Astrocyte (in vitro differentiated cells and primary cell): ENCODE data around the gene AMN. TPM values are rescaled to one million over a fixed set of nuclear protein-coding genes. Genes with fewer than 3 reads are reported as not detected.
"Not testable (repeated sequence)": the region's sequence is repeated elsewhere in the genome, so short reads cannot be mapped to it uniquely, and the experiment has no call there.

Source experiments
- DNase-seq: peaks from one replicate; pipeline ENCODE4 v3.0.0-alpha.2; 2010; ENCODE audit warnings: low read depth
- FAIRE-seq: peaks from 2 replicates; lab custom pipeline; 2011; peaks lifted over from hg19 to GRCh38; lab: Jason Lieb, UNC
- H2AFZ ChIP-seq: 2 replicates; pipeline ENCODE4 v1.6.0; 2012; ENCODE audit warnings: low read depth, low read length, inconsistent platforms
- H3K27ac ChIP-seq: 2 replicates; pipeline ENCODE4 v1.5.1; 2011; ENCODE audit warnings: low read depth, low read length, inconsistent platforms
- H3K27me3 ChIP-seq: 2 replicates; pipeline ENCODE4 v1.6.0; 2011; ENCODE audit warnings: low read length, inconsistent platforms; ENCODE audit not compliant: insufficient read depth
- H3K36me3 ChIP-seq: 2 replicates; pipeline ENCODE4 v1.5.1; 2011; ENCODE audit warnings: low read length, inconsistent platforms; ENCODE audit not compliant: insufficient read depth
- H3K4me1 ChIP-seq: 2 replicates; pipeline ENCODE4 v1.5.1; 2011; ENCODE audit warnings: low read length, inconsistent platforms; ENCODE audit not compliant: insufficient read depth
- H3K4me2 ChIP-seq: 2 replicates; pipeline ENCODE4 v1.6.0; 2012; ENCODE audit warnings: low read length, inconsistent platforms
- H3K4me3 ChIP-seq: 2 replicates; pipeline ENCODE4 v1.5.1; 2011; ENCODE audit warnings: low read depth, mild to moderate bottlenecking, low read length, inconsistent platforms; ENCODE audit not compliant: insufficient read depth
- H3K79me2 ChIP-seq: 2 replicates; pipeline ENCODE4 v1.6.0; 2012; ENCODE audit warnings: mild to moderate bottlenecking, low read length, inconsistent platforms; ENCODE audit not compliant: insufficient read depth
- H3K9ac ChIP-seq: 2 replicates; pipeline ENCODE4 v1.6.0; 2012; ENCODE audit warnings: mild to moderate bottlenecking, low read length, inconsistent platforms
- H3K9me3 ChIP-seq: 2 replicates; pipeline ENCODE4 v1.5.1; 2012; ENCODE audit warnings: low read depth, mild to moderate bottlenecking, low read length, inconsistent platforms; ENCODE audit not compliant: insufficient read depth
- H4K20me1 ChIP-seq: 2 replicates; pipeline ENCODE4 v1.6.0; 2012; ENCODE audit warnings: low read length, inconsistent platforms; ENCODE audit not compliant: insufficient read depth
- H3K27ac Mint-ChIP-seq: one replicate; pipeline ENCODE4 v1.8.0; 2021; ENCODE audit warnings: mild to moderate bottlenecking, mixed read lengths; ENCODE audit not compliant: unreplicated experiment
- H3K27me3 Mint-ChIP-seq: one replicate; pipeline ENCODE4 v1.8.0; 2021; ENCODE audit warnings: low read depth, mixed read lengths; ENCODE audit not compliant: unreplicated experiment
- H3K36me3 Mint-ChIP-seq: one replicate; pipeline ENCODE4 v1.8.0; 2021; ENCODE audit warnings: low read depth, mixed read lengths; ENCODE audit not compliant: unreplicated experiment
- H3K4me1 Mint-ChIP-seq: one replicate; pipeline ENCODE4 v1.8.0; 2021; ENCODE audit warnings: low read depth, mixed read lengths; ENCODE audit not compliant: unreplicated experiment
- H3K4me3 Mint-ChIP-seq: one replicate; pipeline ENCODE4 v1.8.0; 2021; ENCODE audit warnings: mild to moderate bottlenecking, moderate library complexity, mixed read lengths; ENCODE audit not compliant: unreplicated experiment
- H3K9me3 Mint-ChIP-seq: one replicate; pipeline ENCODE4 v1.8.0; 2021; ENCODE audit warnings: mild to moderate bottlenecking, mixed read lengths; ENCODE audit not compliant: unreplicated experiment
- EZH2 ChIP-seq: IDR thresholded peaks from 2 replicates; pipeline ENCODE4 v1.6.1; 2012; ENCODE audit warnings: mild to moderate bottlenecking, low read length, inconsistent platforms; ENCODE audit not compliant: insufficient read depth
- total RNA-seq: library from RNA; stranded (reverse); gene quantifications from 2 replicates; pipeline ENCODE4 v1.2.1, GENCODE V29; 2021
- TF ChIP-seq, protein P1 (sequence below): IDR thresholded peaks from 2 replicates; pipeline ENCODE4 v1.5.1; 2011; ENCODE audit warnings: low read depth, mild to moderate bottlenecking, inconsistent platforms, low read length, moderate library complexity; ENCODE audit not compliant: insufficient read depth

AMN gene
- total RNA-seq, 1 donor from 2014 or later: 2.0 TPM

DNA sequence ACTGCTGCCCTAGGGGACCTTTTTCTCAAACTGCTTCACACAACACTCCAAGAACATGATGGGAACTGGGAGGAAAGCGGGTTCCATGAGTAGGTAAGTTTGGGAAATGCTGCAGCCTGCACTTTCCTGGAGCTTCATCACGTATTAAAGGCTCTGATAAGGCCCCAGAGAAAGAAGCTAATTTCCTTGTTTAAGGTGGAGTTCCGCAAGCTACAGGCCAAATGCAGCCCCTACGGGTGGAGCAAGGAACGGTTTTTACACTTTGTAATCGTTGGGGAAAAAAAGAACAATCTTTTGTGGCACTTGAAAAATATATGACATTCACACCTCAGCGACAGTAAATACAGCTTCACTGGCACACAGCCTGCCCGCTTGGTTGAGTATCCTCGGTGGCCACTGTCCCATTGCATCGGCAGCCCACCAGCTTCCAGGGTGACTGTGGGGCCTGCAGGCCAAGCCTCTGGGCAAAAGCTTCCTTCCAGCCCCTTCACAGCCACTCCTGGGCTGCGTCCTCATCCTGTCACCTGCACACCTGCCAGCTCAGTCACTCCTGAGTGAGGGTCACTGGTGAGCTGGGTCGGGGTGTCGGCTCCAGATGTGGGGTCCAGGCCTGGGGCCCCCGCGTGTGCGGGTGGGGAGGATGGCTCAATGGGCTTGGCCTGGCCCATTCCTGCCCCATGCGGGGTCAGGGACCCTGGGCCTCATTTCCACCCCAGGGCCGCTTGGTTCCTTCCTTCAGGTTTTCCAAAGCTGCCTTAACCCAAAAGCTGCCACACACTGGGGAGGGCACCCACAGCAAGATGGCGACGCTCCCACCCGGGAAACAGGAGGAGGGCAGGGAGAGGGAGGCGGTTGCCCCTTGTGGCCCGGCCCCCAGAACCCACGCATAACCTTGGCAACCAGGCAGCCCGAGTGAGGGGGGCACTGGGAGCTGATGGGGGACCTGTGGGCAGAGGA, 2.4 kb downstream of the AMN start:
- no peak overlapping the region for H3K9ac ChIP-seq
- no peak for FAIRE-seq
- no peaks in the 10 kb centered on the region for H3K9me3 Mint-ChIP-seq

DNA sequence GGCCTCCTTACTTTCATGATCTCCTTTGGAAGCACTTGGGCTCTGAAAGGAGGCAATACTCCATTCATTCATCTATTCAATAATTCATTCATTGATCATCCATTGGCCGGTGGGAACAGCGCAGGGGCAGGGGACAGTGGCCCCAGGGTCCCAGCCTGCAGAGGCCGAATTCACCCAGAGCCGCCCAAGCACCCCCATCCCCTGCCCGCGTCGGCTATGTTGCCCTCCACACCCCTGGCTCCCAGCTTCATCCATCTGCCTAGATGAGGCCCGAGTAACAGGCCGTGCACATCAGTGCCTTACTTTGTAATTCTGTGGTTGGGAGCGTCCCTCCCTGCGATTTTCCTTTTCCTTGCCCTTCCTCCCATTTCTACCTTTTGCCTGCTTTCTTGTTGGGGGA, 3.2 kb downstream of the AMN start:
- H3K27ac Mint-ChIP-seq: no peak overlapping the region
- H3K4me1 ChIP-seq: peaks cover 20% of the 10 kb centered on the region
- no peaks in the 10 kb centered on the region for H3K79me2 ChIP-seq
- no peak for FAIRE-seq
- no peak overlapping the region for H3K9ac ChIP-seq
- H3K4me3 ChIP-seq: no peak overlapping the region
- no peak overlapping the region for H3K27ac ChIP-seq
- H3K9me3 ChIP-seq: no peaks in the 10 kb centered on the region
- H3K4me1 Mint-ChIP-seq: no peaks in the 10 kb centered on the region
- no peaks in the 10 kb centered on the region for H3K36me3 Mint-ChIP-seq
- H2AFZ ChIP-seq: no peak overlapping the region
- no peak overlapping the region for H3K4me3 Mint-ChIP-seq
- H3K27me3 Mint-ChIP-seq: peaks cover 22% of the 10 kb centered on the region
- H3K4me2 ChIP-seq: no peak overlapping the region
- H4K20me1 ChIP-seq: peaks cover 10% of the 10 kb centered on the region
- peaks cover 60% of the 10 kb centered on the region for H3K27me3 ChIP-seq
- H3K9me3 Mint-ChIP-seq: no peaks in the 10 kb centered on the region
- H3K36me3 ChIP-seq: no peaks in the 10 kb centered on the region
- no peak for DNase-seq
- TF ChIP-seq EZH2: no peak
- TF ChIP-seq, protein P1, sequence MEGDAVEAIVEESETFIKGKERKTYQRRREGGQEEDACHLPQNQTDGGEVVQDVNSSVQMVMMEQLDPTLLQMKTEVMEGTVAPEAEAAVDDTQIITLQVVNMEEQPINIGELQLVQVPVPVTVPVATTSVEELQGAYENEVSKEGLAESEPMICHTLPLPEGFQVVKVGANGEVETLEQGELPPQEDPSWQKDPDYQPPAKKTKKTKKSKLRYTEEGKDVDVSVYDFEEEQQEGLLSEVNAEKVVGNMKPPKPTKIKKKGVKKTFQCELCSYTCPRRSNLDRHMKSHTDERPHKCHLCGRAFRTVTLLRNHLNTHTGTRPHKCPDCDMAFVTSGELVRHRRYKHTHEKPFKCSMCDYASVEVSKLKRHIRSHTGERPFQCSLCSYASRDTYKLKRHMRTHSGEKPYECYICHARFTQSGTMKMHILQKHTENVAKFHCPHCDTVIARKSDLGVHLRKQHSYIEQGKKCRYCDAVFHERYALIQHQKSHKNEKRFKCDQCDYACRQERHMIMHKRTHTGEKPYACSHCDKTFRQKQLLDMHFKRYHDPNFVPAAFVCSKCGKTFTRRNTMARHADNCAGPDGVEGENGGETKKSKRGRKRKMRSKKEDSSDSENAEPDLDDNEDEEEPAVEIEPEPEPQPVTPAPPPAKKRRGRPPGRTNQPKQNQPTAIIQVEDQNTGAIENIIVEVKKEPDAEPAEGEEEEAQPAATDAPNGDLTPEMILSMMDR: no peak

More for the DNA sequence above, 2.4 kb downstream of the AMN start:
- Mint-ChIP-seq H3K4me3 (no peak overlapping the region), H3K36me3 (no peaks in the 10 kb centered on the region), H3K27me3 (peaks cover 22% of the 10 kb centered on the region), H3K27ac (no peak overlapping the region), H3K4me1 (no peaks in the 10 kb centered on the region)
- H3K4me1 ChIP-seq: peaks cover 20% of the 10 kb centered on the region
- peaks cover 8% of the 10 kb centered on the region for H4K20me1 ChIP-seq
- DNase-seq: no peak
- H3K4me2 ChIP-seq: no peak overlapping the region
- no peaks in the 10 kb centered on the region for H3K36me3 ChIP-seq
- no peak overlapping the region for H2AFZ ChIP-seq
- H3K79me2 ChIP-seq: no peaks in the 10 kb centered on the region
- no peak for TF ChIP-seq EZH2
- TF ChIP-seq, protein P1: peak; percentile 7
- no peak overlapping the region for H3K4me3 ChIP-seq
- H3K27me3 ChIP-seq: peaks cover 57% of the 10 kb centered on the region
- no peak overlapping the region for H3K27ac ChIP-seq
- H3K9me3 ChIP-seq: peaks cover 5% of the 10 kb centered on the region

DNA sequence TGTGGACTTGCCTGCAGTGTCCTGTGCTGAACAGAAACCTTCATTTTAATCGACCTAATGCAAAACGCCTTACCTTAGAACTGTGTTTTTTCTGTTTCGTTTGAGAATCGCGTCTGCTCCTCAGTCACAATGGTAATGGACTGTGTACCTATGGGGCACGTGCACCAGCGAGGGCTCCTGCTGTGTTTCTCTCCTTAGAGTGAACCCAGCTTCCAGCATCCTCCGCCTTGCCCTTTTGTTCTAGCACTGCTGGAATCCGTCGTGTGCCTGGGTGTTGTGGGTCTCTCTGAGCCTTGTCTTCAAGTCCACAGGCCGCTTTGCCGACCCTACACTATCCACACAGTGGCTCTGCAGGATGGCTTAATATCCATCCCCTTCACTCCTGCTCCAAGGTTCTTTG, 3.6 kb downstream of the AMN start:
- Histone ChIP-seq H2AFZ (no peak overlapping the region), H3K4me2 (no peak overlapping the region), H3K79me2 (no peaks in the 10 kb centered on the region), H3K4me3 (no peak overlapping the region), H3K27ac (no peak overlapping the region), H3K36me3 (no peaks in the 10 kb centered on the region), H4K20me1 (peaks cover 15% of the 10 kb centered on the region), H3K4me1 (peaks cover 21% of the 10 kb centered on the region), H3K9ac (no peak overlapping the region), H3K9me3 (no peaks in the 10 kb centered on the region), H3K27me3 (peaks cover 62% of the 10 kb centered on the region)
- FAIRE-seq (no peak), DNase-seq (no peak)
- H3K27ac Mint-ChIP-seq: no peak overlapping the region
- no peaks in the 10 kb centered on the region for H3K4me1 Mint-ChIP-seq
- no peak overlapping the region for H3K4me3 Mint-ChIP-seq
- H3K9me3 Mint-ChIP-seq: no peaks in the 10 kb centered on the region
- H3K36me3 Mint-ChIP-seq: no peaks in the 10 kb centered on the region
- TF ChIP-seq EZH2: no peak
- TF ChIP-seq, protein P1: no peak
- H3K27me3 Mint-ChIP-seq: peaks cover 22% of the 10 kb centered on the region

DNA sequence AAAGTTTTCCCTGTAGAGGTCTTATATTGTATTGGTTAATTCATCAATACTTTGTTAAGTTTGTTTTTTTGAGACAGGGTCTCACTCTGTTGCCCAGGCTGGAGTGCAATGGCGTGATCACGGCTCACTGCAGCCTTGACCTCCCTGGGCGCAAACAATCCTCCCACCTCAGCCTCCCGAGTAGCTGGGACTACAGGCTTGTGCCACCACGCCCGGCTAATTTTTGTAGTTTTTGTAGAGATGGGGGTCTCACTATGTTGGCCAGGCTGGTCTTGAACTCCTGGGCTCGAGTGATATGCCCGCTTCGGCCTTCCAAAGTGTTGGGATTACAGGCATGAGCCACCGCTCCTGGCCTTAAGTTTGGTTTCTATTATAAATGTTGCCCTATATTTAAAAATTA, 4.4 kb downstream of the AMN start:
- H4K20me1 ChIP-seq: peaks cover 22% of the 10 kb centered on the region
- not testable (repeated sequence) for H3K4me3 ChIP-seq, H3K9me3 ChIP-seq, H2AFZ ChIP-seq, H3K27ac Mint-ChIP-seq, H3K9me3 Mint-ChIP-seq, H3K4me1 Mint-ChIP-seq, H3K36me3 ChIP-seq, H3K36me3 Mint-ChIP-seq, H3K4me2 ChIP-seq, DNase-seq, H3K79me2 ChIP-seq, FAIRE-seq, H3K27ac ChIP-seq, H3K4me3 Mint-ChIP-seq, H3K9ac ChIP-seq
- H3K27me3 Mint-ChIP-seq: peaks cover 22% of the 10 kb centered on the region
- H3K4me1 ChIP-seq: peaks cover 27% of the 10 kb centered on the region
- H3K27me3 ChIP-seq: peaks cover 62% of the 10 kb centered on the region
